MCF 10A (cell line): ENCODE measurements around the gene UBA1. TPM values are rescaled to one million over a fixed set of nuclear protein-coding genes. Genes with fewer than 3 reads are reported as not detected.

ENCODE experiments used
- BruUV-seq: library from RNA; stranded (reverse); fragments of 400-500 nt; replicated peaks from 2 replicates; lab custom pipeline; 2021; lab: Mats Ljungman, UMichigan
- CTCF ChIA-PET: fragments of 300-600 bp; sonication (Branson Sonifier 250); formaldehyde crosslinking; extraction: SDS; loops from one replicate; lab custom pipeline; 2021; ENCODE audit warnings: antibody characterized with exemption, inconsistent platforms; lab: Yijun Ruan, JAX
- POLR2A ChIA-PET: fragments of 300-600, 350-650 bp; sonication (Branson Sonifier 250); formaldehyde crosslinking; extraction: SDS; loops from one replicate; lab custom pipeline; 2020; ENCODE audit warnings: antibody characterized with exemption, inconsistent platforms; lab: Yijun Ruan, JAX
- DNase-seq: peaks from one replicate; pipeline ENCODE4 v3.0.0-alpha.2; 2018; ENCODE audit not compliant: unreplicated experiment
- H3K27ac Mint-ChIP-seq: one replicate; pipeline ENCODE4 v1.8.0; 2022; ENCODE audit warnings: mild to moderate bottlenecking, low read depth, mixed read lengths; ENCODE audit not compliant: unreplicated experiment
- H3K27me3 Mint-ChIP-seq: one replicate; pipeline ENCODE4 v1.8.0; 2022; ENCODE audit warnings: mixed read lengths; ENCODE audit not compliant: insufficient read depth, unreplicated experiment
- H3K36me3 Mint-ChIP-seq: one replicate; pipeline ENCODE4 v1.8.0; 2022; ENCODE audit warnings: mild to moderate bottlenecking, moderate library complexity, mixed read lengths; ENCODE audit not compliant: insufficient read depth, unreplicated experiment
- H3K4me1 Mint-ChIP-seq: one replicate; pipeline ENCODE4 v1.8.0; 2022; ENCODE audit warnings: mixed read lengths; ENCODE audit not compliant: insufficient read depth, unreplicated experiment
- H3K4me3 Mint-ChIP-seq: one replicate; pipeline ENCODE4 v1.8.0; 2022; ENCODE audit warnings: mild to moderate bottlenecking, moderate library complexity, mixed read lengths; ENCODE audit not compliant: unreplicated experiment
- H3K9me3 Mint-ChIP-seq: one replicate; pipeline ENCODE4 v1.8.0; 2022; ENCODE audit warnings: mixed read lengths; ENCODE audit not compliant: unreplicated experiment
- intact Hi-C: fragments of 100-400 bp; cut with micrococcal nuclease; formaldehyde crosslinking; loops from 2 replicates; pipeline ENCODE4 v1.14.1; 2022
- total RNA-seq: library from RNA; stranded (reverse); gene quantifications from 2 replicates; pipeline ENCODE4 v1.2.3, GENCODE V29; 2022
- TF ChIP-seq, protein P1 (sequence below): fragments of 200-600 bp; IDR thresholded peaks from one replicate; pipeline ENCODE4 v1.8.0; 2022; ENCODE audit warnings: antibody characterized with exemption, mild to moderate bottlenecking; ENCODE audit not compliant: unreplicated experiment

Gene UBA1
- total RNA-seq, 1 experiment from 2014 or later: 248 TPM

DNA sequence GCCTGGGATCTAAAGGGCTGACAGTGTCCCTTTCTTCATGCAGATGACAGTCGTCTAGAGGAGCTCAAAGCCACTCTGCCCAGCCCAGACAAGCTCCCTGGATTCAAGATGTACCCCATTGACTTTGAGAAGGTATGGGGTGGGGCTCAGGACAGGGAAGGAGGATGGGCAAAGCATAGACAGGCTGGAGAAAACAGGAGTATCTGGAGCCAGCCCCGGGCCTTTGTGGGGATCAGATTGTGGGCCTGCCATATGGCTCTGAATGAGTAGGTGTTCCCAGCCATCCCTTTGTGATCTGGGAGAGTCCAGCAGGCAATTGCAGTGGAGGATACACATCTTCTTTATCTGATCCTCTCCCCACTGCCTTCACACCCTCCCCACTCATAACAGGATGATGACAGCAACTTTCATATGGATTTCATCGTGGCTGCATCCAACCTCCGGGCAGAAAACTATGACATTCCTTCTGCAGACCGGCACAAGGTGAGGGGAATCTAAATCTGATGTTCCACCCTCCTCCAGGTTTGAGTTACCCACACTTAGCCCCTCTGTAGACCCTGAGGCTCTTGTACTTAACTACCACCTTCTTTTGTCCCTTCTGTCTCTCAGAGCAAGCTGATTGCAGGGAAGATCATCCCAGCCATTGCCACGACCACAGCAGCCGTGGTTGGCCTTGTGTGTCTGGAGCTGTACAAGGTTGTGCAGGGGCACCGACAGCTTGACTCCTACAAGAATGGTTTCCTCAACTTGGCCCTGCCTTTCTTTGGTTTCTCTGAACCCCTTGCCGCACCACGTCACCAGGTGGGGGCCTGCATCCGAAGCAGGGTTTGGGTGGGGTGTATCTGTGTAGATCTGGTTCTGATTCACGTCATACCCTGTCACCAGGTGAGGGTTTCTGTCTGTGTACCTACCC lies 19.0 kb downstream of the UBA1 start:
- CTCF ChIA-PET: interaction anchor here (0.6 to 1.0 kb wide), 2 partner anchors 173 to 1441 kb away, joined by 5 read pairs; no protein-coding TSS in a partner anchor
- H3K4me3 Mint-ChIP-seq: no peak overlapping the region
- no peaks in the 10 kb centered on the region for H3K27me3 Mint-ChIP-seq
- H3K36me3 Mint-ChIP-seq: peaks cover 81% of the 10 kb centered on the region
- POLR2A ChIA-PET: interaction anchor here (0.7 kb wide), 1 partner anchor 21 kb away, joined by 3 read pairs; no protein-coding TSS in a partner anchor
- intact Hi-C loops: no loop called here
- peak overlapping the region; percentile 33 for H3K27ac Mint-ChIP-seq
- TF ChIP-seq, protein P1, sequence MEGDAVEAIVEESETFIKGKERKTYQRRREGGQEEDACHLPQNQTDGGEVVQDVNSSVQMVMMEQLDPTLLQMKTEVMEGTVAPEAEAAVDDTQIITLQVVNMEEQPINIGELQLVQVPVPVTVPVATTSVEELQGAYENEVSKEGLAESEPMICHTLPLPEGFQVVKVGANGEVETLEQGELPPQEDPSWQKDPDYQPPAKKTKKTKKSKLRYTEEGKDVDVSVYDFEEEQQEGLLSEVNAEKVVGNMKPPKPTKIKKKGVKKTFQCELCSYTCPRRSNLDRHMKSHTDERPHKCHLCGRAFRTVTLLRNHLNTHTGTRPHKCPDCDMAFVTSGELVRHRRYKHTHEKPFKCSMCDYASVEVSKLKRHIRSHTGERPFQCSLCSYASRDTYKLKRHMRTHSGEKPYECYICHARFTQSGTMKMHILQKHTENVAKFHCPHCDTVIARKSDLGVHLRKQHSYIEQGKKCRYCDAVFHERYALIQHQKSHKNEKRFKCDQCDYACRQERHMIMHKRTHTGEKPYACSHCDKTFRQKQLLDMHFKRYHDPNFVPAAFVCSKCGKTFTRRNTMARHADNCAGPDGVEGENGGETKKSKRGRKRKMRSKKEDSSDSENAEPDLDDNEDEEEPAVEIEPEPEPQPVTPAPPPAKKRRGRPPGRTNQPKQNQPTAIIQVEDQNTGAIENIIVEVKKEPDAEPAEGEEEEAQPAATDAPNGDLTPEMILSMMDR: no peak
- no TSS peak for BruUV-seq
- no peak for DNase-seq
- peaks cover 24% of the 10 kb centered on the region for H3K4me1 Mint-ChIP-seq
- H3K9me3 Mint-ChIP-seq: no peaks in the 10 kb centered on the region

DNA sequence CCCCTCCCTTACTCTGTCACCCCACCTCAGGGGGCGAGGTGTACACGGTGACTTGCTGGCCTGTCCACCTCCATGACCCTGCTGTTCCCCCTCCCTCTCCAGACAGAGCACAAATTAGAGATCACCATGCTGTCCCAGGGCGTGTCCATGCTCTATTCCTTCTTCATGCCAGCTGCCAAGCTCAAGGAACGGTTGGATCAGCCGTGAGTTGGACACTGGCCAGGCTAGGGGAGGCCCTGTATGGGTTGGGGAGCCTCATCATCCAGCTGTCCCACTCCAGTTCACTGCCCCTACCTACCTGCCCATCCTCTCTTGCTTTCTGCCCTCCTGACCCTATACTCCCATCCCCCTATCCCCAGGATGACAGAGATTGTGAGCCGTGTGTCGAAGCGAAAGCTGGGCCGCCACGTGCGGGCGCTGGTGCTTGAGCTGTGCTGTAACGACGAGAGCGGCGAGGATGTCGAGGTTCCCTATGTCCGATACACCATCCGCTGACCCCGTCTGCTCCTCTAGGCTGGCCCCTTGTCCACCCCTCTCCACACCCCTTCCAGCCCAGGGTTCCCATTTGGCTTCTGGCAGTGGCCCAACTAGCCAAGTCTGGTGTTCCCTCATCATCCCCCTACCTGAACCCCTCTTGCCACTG lies 20.9 kb downstream of the UBA1 start:
- H3K27ac Mint-ChIP-seq: no peak overlapping the region
- H3K4me1 Mint-ChIP-seq: peaks cover 31% of the 10 kb centered on the region
- H3K9me3 Mint-ChIP-seq: no peaks in the 10 kb centered on the region
- intact Hi-C loops: no loop called here
- no peaks in the 10 kb centered on the region for H3K27me3 Mint-ChIP-seq
- no peak overlapping the region for H3K4me3 Mint-ChIP-seq
- ChIA-PET CTCF (interaction anchor here (0.9 kb wide), 1 partner anchor 20 kb away, joined by 6 read pairs; no protein-coding TSS in a partner anchor), POLR2A (no interaction called here)
- TSS peak; percentile 67 for BruUV-seq
- no peak for DNase-seq
- peaks cover 70% of the 10 kb centered on the region for H3K36me3 Mint-ChIP-seq
- TF ChIP-seq, protein P1: no peak

DNA sequence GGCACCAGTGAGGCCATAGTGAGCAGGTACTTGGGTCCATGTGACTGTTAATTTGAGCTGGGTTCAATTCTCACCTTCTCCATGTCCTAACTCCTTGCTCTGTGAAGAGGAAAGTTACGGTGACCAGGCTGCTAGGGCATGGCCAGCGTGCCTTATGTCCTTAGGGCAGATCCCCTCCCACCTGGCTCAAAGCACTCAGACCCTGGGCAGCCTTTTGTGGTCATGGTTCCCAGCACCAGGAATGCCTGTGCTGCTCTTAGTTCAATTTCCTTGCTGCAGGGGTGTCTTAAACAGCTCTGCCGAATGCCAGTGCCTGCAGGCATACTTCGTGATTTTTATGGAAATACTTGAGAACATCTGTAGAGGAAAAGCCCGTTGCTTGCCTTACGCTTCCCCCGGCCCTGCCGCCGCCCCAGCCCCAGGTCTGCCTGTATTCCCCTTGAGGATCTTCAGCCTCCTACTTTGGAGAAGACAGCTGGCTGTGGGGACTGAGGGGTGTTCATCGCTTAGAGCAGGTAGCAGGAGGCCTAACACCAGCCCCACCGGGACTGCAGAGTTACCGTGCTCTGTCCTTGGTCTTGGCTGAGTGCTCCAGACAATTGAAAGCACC lies 21.8 kb downstream of the UBA1 start:
- ChIA-PET CTCF (interaction anchor here (0.9 kb wide), 1 partner anchor 21 kb away, joined by 6 read pairs; no protein-coding TSS in a partner anchor), POLR2A (no interaction called here)
- Mint-ChIP-seq H3K4me1 (peaks cover 40% of the 10 kb centered on the region), H3K4me3 (no peak overlapping the region), H3K27me3 (no peaks in the 10 kb centered on the region), H3K27ac (no peak overlapping the region), H3K9me3 (no peaks in the 10 kb centered on the region), H3K36me3 (peaks cover 69% of the 10 kb centered on the region)
- TF ChIP-seq, protein P1: no peak
- intact Hi-C loops: no loop called here
- BruUV-seq: no TSS peak
- no peak for DNase-seq
